Astrocyte of the spinal cord (primary cell): ENCODE results near the gene SLC22A31.

Experiments used
- DNase-seq: peaks from one replicate; pipeline ENCODE4 v3.0.0; 2011; ENCODE audit warnings: low read depth, low spot score
- H3K4me3 ChIP-seq: 2 replicates; pipeline ENCODE4 v1.5.1; 2011; ENCODE audit warnings: low read depth, mild to moderate bottlenecking, low read length, moderate library complexity
- CTCF ChIP-seq: IDR thresholded peaks from 2 replicates; pipeline ENCODE4 v1.5.1; 2012; ENCODE audit warnings: low read depth, mild to moderate bottlenecking, low read length, inconsistent platforms
- in situ Hi-C: cut with HindIII; loops from 2 replicates; pipeline ENCODE4 v1.10.0; 2017; ENCODE audit warnings: low sequenced_read_pairs

SLC22A31 gene

GRCh38 chr16:89197633-89198416, 2.5 kb downstream of the SLC22A31 start:
- in situ Hi-C loops = no loop called here
- H3K4me3 ChIP-seq = no peak overlapping the region

GRCh38 chr16:89197033-89197632, 3.2 kb downstream of the SLC22A31 start:
- TF ChIP-seq CTCF = no peak
- no peak overlapping the region for H3K4me3 ChIP-seq
- no peak for DNase-seq
- in situ Hi-C loops = no loop called here

More at GRCh38 chr16:89197633-89198416, 2.5 kb downstream of the SLC22A31 start:
- DNase-seq = no peak
- no peak for TF ChIP-seq CTCF

GRCh38 chr16:89195521-89196171, 4.7 kb downstream of the SLC22A31 start:
- TF ChIP-seq CTCF = no peak
- H3K4me3 ChIP-seq = no peak overlapping the region
- DNase-seq = no peak
- in situ Hi-C loops = no loop called here

- no peak for TF ChIP-seq CTCF
- H3K4me3 ChIP-seq = no peak overlapping the region
- DNase-seq = no peak
- in situ Hi-C loops = no loop called here
Measured at GRCh38 chr16:89194340-89195311, 5.7 kb downstream of the SLC22A31 start.

- in situ Hi-C loops = no loop called here
- H3K4me3 ChIP-seq = no peak overlapping the region
- DNase-seq = no peak
- no peak for TF ChIP-seq CTCF
Measured at GRCh38 chr16:89193576-89194293, 6.6 kb downstream of the SLC22A31 start.
